GM12872 (cell line): Measurements from ENCODE around the gene SNX20.

Source experiments
- CTCF ChIP-seq: IDR thresholded peaks from 3 replicates; pipeline ENCODE4 v1.5.1; 2011; ENCODE audit warnings: low read depth, mild to moderate bottlenecking, low read length, moderate library complexity; ENCODE audit not compliant: insufficient read depth

The SNX20 gene

GRCh38 chr16:50628156-50628802 lies 52.8 kb downstream of the SNX20 start:
- TF ChIP-seq CTCF: no peak

- TF ChIP-seq CTCF: peak; percentile 38; the same call in 2 of the 3 replicates
These were observed 53.7 kb downstream of the SNX20 start for GRCh38 chr16:50627419-50627818.

- no peak for TF ChIP-seq CTCF
These were observed 54.2 kb downstream of the SNX20 start for GRCh38 chr16:50626868-50627267.

GRCh38 chr16:50625374-50625773 lies 55.7 kb downstream of the SNX20 start:
- no peak for TF ChIP-seq CTCF

- no peak for TF ChIP-seq CTCF
These were observed 56.6 kb downstream of the SNX20 start for GRCh38 chr16:50624449-50624970.

GRCh38 chr16:50622643-50623369 lies 58.3 kb downstream of the SNX20 start:
- TF ChIP-seq CTCF: no peak

- TF ChIP-seq CTCF: no peak
These were observed 59.1 kb downstream of the SNX20 start for GRCh38 chr16:50622029-50622428.
